Suppressor macrophage treated with lipopolysaccharide for 1 hour (primary cell): ENCODE results near the gene MED16.
A peak's percentile ranks its signal among the peaks of the same experiment; 100 is the strongest.
"Not testable (repeated sequence)": the region's sequence is repeated elsewhere in the genome, so short reads cannot be mapped to it uniquely, and the experiment has no call there.

ENCODE experiments used
- DNase-seq, 3 donors: peaks; one replicate each; pipeline ENCODE4 v3.0.0-alpha.2; 2020 to 2022

MED16 gene

DNA sequence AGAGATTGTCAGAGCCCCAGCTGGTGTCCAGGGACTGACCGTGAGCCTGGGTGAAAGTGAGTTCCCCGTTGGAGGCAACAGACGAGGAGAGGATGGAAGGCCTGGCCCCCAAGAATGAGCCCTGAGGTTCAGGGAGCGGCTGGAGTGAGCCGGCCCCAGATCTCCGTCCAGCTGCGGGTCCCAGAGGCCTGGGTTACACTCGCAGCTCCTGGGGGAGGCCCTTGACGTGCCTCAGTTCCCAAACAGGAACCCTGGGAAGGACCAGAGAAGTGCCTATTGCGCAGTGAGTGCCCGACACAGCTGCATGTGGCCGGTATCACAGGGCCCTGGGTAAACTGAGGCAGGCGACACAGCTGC lies 42.0 kb downstream of the MED16 start:
- no peak for DNase-seq

DNA sequence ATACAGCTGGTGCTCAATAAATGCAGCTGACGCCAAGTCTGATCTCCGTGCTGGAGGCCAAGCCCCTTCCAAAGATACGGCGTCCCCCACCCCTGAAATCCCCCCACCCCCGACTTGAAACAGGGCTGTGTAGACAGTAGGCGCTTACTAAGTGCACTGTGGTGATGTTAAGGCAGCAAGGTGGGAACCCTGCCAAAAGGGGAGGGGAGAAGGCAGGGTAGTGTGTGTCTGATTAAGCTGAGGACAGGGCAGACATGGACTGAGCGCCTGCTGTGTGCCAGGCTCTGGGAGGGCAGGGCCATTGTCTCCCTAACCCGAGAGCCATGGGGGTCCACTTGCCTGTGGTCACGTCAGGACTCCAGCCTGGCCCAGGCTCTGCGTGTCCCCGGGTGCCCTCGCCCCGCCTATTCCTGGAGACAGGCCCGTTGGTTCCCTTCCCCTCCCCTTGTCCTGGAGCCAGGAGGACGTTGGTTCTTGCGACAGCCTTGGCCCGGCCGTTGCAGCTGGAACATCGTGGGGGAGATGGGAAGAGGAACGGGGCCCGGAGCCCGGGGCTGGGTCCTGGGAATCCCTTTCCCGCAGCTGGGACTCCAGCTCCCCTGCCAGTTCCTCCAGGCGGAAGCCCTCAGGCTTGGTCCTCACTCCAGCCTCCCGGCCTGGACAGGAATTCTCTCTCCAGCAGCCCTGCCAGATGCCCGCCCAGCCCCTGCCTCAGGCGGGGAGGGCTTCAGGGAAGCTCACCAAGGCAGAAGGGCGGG lies 42.6 kb downstream of the MED16 start:
- DNase-seq, result peak; percentile 55 to 82 (median 70)

DNA sequence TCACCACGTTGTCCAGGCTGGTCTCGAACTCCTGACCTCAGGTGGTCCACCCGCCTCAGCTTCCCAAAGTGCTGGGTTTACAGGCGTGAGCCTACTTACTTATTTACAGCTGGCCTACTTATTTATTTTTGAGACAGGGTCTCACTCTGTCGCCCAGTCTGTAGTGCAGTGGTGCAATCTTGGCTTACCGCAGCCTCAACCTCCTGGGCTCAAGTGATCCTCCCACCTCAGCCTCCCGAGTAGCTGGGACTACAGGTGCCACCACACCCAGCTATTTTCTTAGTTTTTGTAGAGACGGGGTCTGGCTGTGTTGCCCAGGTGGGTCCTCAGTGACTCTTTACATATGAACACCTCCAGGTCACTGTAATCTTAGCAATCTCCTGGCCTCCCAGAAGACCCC lies 43.8 kb downstream of the MED16 start:
- DNase-seq, result not testable (repeated sequence)

DNA sequence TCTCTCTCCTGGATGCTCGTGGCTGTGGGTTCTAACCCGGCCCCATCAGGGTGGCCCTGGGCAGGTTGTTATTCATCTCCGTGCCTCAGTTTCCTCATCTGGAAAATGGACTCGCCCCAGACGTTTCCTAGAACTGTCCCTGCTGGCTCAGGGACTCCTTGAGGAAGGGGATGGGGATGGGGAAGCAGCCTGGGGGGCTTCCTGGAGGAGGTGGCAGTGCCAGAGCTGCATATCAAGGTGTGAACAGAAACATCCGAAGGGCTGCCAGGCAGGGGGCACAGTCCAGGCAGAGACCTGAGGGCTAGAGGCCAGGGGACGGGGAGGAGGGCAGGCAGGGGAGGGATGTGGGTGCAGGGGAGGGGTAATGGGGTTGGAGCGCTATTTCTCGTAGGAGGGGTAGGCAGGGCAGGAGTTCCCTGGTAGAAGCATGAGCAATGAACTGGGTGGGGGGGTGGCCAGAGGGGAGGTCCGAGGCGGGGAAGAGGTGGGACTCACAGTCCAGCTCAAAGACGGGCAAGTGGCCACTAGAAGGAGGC lies 44.5 kb downstream of the MED16 start:
- peak in 2 of 3 donors; percentile 31 to 51 for DNase-seq

DNA sequence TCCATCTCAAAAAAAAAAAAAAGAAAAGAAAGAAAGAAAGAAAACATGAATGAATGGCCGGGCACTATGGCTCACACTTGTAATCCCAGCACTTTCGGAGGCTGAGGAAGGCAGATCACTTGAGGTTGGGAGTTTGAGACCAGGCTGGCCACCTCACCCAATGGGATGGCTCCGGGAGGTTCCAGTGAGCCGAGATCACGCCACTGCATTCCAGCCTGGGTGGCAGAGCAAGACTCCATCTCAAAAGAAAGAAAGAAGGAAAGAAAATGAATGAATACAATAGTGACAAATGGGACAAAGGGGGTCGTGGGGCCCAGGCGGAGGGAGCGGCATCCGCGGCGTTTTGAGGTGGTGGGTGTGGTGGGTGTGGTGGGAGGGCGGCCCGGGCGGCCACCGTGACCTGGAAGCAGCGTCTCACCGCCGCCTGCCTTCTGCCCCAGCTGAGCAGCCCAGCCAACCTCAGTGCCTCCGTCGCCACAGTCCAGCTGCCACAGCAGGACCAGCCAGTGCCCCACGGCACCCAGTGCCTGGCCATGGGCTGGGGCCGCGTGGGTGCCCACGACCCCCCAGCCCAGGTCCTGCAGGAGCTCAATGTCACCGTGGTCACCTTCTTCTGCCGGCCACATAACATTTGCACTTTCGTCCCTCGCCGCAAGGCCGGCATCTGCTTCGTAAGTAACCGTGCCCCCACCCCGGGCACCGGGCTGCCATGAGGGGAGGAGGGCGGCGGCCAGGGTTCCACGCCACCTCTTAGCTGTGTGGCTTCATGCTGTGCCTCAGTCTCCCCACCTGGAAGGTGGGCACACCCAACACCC lies 47.1 kb downstream of the MED16 start:
- no peak for DNase-seq

DNA sequence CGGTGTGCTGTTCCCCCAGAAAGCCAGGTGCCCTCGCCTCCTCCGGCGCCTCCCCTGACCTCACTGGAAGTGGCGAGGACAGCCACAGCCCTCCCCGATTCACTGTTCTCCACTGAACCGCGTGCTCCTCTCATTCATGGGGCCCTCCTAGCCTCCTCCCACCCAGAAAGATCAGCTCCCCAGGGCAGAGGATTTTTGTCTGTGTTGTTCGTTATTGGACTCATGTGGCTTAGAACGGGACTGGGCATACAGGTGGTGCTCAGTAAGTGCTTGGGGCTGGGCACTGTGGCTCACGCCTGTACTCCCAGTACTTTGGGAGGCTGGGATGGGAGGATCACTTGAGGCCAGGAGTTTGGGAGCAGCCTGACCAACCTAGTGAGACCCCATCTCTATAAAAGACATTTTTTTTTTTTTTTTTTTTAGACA lies 48.4 kb downstream of the MED16 start:
- no peak for DNase-seq

DNA sequence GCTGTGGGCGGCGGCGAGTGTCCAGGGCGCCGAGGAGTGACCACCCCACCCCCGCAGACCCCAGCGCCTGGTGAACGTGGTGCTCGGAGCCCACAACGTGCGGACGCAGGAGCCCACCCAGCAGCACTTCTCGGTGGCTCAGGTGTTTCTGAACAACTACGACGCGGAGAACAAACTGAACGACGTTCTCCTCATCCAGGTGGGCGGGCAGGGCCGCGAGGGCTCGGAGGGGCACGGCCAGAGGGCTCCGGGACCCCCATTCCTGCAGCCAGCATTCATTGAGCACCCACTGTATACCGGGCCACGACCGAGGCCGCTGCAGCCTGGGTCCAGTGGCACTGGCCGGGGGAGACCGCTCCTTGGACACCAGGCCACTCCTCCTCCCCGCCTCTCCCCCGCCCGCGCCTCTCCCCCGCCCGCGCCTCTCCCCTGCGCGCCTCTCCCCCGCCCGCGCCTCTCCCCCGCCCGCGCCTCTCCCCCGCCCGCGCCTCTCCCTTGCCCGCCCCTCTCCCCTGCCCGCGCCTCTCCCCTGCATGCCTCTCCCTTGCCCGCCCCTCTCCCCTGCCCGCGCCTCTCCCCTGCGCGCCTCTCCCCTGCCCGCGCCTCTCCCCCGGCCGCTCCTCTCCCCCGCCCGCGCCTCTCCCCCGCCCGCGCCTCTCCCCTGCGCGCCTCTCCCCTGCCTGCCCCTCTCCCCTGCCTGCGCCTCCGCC lies 49.0 kb downstream of the MED16 start:
- no peak for DNase-seq

DNA sequence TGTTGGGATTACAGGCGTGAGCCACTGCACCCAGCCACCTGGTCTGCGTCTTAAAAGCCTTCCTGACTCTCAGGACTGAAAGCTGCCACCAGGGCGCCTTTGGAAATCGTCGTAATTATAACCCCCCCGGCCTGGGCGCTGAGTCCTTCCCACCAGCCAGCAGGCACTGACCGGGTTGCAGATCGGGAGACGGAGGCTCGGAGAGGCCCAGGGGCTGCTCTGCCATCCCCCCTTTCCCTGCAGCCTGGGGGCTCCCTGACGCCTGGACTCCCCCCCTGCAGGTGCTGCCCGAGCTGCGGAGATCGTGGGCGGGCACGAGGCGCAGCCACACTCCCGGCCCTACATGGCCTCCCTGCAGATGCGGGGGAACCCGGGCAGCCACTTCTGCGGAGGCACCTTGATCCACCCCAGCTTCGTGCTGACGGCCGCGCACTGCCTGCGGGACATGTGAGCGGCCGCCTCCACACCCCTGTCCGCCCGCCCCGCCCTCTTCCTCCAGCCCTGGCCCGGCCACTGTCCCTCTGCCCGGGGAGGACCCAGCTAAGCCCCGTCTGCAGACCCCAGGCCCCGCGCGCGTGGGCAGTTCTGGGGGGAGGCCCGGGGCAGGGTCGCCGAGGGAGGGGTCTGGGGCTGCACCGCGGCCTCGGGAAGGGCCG lies 49.7 kb downstream of the MED16 start:
- peak in 2 of 3 donors; percentile 37 to 75 for DNase-seq

DNA sequence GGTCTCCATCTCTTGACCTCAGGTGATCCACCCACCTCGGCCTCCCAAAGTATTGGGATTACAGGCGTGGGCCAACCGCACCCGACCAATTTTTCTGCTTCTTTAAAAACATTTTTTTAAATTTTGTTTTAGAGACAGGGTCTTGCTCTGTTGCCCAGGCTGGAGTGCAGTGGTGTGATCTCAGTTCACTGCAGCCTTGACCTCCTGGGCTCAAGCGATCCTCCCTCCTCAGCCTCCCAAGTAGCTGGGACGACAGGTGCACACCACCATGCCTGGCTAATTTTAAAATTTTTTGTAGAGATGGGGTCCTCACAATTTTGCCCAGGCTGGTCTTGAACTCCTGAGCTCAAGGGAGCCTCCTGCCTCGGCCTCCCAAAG lies 50.2 kb downstream of the MED16 start:
- DNase-seq, result not testable (repeated sequence)

DNA sequence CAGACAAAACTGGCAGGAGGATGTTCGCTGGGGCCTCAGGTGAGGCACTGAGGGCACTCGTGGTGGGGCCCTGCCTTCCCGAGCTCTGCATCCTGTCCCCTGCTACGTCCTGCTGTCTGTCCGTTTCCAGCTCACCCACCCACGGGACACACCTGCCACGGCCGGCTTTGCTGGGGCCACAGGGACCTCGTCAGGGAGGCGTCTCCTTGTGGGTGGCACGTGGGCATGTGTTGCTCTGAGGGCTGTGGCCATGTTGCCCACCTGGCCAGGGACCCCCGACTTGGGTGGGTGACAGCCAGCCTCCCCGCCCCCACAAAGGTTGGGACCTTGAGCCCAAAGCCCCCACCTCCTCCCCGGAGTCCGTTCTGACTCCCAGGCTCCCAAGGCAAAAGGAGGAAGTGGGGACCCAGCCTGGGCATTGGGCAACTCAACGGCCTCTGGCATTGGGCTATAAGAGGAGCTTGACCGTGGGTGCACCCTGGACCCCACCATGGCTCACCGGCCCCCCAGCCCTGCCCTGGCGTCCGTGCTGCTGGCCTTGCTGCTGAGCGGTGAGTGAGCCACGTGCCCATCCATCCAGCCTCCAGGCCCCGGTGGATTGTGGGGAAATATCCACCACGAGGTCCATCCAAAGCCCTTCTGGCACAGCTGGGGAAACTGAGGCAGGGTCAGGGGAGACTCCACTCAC lies 52.3 kb downstream of the MED16 start, which contains the start of gene PRTN3:
TSS of gene PRTN3 (plus strand) at position 481 of the 688 bp plus-strand sequence. CDS start at position 491, 10 bp downstream.
- DNase-seq, result peak; percentile 69 to 79 (median 77)

DNA sequence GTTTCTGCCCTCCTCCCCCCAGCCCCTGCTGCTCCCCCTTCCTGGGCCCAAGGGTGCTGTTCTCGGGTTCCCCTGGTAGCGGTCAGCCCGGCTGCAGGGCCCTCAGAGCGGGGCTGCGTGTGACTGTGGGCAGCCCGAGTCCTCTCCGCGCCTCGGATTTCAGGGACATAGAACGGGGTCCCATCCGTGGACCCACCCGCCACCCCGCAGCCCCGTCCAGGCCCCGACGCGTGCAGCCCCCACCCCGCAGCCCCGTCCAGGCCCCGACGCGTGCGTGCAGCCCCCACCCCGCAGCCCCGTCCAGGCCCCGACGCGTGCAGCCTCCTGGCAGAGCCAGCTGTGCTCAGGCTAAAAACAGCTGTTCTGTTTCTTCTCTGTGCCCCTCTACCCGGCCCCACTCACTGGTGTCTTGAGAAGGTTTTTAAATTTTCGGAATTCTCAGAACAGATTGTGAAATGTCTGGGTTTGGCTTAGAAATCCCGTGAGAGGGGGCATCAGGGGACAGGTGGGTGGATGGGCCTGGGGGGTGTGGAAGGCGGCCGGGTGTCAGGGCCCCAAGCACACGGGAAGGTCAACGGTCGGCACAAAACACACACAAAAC lies 57.7 kb downstream of the MED16 start:
- no peak for DNase-seq

DNA sequence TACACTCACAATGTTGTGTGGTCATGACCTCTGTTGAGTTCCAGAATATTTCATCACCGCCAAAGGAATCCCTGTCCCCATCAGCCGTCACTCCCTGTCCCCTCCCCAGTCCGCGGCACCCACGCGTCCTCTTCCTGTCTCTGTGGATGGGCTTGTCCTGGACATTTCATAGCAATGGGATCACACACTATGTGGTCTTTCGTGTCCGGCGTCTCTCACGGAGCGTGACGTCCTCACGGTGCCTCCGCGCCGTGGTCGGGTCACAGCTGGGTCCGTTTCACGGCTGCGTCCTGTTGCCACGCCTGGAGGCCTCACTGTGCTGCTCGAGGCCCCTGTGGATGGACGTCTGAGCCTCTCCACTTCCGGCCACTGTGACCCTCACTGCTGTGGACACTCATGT lies 58.8 kb downstream of the MED16 start:
- DNase-seq, result no peak

DNA sequence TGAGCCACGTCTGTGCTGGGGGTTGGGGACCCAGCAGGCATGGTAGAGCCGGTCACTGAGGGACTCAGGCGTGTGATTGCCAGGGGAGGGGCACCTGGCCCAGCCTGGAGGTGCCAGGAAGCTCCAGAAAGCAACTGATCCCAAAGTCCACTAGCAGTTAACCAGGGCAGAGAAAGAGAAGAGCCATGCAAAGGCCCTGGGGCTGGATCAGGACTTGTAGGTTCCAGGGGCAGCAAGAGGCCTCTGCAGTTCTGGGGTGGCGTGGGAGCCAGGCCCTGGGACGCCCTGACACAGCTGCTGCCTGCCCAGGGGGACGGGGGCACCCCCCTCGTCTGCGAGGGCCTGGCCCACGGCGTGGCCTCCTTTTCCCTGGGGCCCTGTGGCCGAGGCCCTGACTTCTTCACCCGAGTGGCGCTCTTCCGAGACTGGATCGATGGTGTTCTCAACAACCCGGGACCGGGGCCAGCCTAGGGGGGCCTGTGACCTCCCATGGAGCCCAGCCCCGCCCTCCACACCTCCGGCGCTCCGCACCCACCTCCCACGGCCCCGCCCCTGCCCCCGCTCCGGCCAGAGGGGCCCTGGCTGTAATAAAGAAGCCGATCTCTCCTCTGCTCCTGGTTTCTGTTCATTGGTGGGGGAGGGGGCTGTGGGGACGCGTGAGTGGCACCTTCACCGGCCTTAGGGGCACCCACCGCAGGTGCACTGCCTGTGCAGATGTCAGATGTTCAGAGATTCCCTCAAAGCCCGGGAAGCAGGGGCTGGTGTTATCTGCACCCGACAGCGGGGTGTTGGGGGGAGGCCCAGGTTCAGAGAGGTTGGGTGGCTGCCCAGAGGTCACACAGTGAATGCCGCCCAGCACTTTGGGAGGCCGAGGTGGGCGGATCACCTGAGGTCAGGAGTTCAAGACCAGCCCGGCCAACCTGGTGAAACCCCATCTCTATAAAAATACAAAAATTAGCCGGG lies 61.3 kb downstream of the MED16 start:
- DNase-seq, result no peak

DNA sequence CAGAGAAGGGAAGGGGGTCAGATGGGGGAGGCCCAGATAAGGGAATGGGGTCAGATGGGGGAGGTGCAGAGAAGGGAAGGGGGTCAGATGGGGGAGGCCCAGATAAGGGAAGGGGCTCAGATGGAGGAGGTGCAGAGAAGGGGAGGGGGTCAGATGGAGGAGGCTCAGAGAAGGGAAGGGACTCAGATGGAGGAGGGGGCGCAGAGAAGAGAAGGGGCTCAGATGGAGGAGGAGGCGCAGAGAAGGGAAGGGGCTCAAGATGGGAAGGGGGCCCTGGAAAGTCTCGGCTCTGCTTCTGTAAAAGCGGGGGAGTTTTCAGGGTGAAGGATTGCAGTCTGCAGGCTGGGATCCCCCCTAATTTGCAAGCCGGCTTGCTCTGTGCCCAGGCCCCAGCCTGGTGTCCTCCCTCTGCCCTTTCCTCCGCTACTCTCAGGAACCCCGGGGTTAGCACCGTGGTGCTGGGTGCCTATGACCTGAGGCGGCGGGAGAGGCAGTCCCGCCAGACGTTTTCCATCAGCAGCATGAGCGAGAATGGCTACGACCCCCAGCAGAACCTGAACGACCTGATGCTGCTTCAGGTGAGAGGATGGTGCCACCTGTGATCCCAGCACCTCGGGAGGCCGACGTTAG lies 63.7 kb downstream of the MED16 start:
- DNase-seq, result no peak

DNA sequence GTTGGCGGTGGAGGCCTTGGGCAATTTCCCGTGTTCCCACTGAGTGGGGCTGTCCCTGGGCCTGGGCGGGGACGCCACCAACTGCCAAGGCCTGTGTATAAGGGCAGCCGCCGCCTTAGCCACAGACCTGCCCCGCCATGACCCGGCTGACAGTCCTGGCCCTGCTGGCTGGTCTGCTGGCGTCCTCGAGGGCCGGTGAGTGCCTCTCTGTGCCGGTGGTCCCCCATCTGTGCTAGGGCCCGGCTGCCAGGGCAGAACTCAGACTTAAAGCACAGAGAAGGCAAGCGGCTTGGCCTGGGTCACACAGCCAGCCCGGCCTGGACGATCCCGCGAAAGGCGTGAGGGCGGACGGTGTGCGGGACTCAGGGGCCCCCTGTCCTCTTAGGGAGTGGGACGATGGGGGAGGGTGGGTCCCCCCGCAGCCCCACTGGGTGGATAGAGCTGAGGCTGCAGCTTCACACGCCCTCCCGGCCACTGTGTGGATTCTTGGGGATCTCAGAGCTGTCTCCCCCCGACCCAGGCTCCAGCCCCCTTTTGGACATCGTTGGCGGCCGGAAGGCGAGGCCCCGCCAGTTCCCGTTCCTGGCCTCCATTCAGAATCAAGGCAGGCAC lies 65.2 kb downstream of the MED16 start, which contains the start of gene AZU1:
TSS of gene AZU1 (plus strand) at position 128 of the 612 bp plus-strand sequence. CDS start at position 138, 10 bp downstream.
- peak; percentile 83 to 93 (median 86) for DNase-seq

DNA sequence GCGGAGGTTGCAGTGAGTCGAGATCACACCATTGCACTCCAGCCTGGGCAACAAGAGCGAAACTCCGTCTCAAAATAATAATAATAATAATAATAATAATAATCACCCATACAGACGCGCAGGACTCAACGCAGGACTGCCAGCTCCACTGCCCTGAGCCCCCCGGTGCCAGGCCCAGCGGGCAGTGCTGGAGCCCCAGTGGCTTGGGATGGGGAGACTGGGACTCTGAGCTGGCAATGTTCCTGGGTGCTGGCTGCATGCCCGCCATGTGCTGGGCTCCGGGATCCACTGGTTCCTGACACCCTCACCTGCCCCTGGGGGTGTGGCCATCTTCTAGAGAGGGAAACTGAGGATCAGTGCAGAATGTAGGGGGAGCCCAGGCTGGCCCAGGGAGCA lies 65.7 kb downstream of the MED16 start:
- DNase-seq, result no peak

DNA sequence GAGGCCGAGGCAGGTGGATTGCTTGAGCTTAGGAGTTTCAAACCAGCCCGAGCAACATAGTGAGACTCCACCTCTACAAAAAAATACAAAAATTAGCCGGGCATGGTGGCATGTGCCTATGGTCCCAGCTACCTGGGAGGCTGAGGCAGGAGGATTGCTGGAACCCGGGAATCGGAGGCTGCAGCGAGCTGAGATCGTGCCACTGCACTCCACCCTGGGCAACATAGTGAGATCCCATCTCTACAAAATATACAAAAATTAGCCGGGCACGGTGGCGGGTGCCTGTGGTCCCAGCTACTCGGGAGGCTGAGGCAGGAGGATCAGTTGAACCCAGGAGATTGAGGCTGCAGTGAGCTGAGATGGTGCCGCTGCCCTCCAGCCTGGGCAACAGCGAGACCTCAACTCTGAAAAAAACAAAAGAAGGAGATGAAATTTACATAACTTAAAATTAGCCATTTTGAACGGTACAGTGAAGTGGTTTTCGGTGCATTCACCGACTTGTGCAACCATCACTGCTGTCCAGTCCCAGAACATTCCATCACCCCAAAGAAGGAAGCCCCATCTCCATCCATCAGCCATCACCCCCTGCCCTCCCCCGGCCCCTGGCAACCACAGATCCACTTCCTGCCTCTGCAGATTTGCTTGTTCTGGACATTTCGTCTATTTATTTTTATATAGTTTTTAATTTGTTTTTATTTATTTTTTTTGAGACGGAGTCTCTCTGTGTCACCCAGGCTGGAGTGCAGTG lies 66.9 kb downstream of the MED16 start:
- peak; percentile 46 to 61 (median 51) for DNase-seq

DNA sequence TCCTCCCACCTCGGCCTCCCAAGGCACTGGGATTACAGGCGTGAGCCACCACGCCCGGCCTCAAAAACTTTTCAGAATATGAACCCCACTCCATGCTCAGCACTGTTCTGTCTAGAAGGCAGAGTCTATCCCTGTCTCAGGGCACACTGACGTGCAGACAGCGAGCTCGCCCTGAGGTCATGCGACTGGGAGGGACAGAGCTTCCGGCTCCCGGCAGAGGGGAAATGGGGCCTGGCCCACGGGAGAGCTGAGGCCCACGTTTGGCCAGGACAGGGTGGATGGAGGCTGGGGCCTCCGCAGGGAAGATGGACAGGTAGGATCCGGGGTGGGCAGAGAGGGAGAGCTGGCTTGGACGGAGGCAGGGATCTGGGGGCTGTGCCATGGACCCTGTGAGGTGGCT lies 68.1 kb downstream of the MED16 start:
- DNase-seq, result peak; percentile 72 to 82 (median 75)
